ENCODE results near the gene RAB26.

Gene RAB26

DNA sequence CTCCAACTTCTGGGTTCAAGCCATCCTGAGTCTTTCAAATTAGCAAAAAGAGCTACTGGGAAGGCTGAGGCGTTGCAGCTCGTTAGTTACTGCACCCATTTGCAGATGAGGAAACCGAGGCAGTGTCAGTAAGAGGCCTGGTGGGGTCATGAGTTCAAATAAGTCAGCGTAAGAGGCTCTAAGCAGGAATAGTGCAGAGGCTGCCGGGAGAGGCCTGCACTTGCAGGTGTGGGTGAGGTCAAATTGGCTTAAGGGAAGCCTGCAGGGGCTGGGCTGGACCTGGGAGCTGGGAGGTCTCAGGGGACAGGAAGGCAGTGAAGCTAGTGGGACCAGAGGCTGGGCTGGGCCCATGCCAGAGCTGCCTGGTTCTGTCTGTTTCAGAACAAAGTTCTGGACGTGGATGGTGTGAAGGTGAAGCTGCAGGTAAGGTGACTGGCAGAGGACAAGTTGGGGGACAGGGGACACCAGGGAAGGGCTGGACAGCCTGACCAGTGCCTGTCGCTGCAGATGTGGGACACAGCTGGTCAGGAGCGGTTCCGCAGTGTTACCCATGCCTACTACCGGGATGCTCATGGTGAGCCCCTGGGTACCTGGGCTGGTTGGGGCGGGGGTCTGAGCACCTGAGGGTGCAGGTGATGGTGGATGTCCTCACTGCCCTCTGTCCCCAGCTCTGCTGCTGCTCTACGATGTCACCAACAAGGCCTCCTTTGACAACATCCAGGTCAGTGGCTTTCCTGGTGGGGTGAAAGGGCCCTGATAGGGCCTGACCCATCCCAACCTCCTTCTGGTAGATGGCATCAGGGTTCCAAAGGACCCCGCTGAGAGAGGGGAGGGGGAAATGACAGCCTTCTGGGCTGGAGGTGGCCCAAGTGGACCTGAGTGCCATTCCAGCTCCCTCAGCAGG, 3.0 kb downstream of the RAB26 start:
- H3K27ac ChIP-seq (ENCODE audit: low read depth, low read length) = no peak overlapping the region

DNA sequence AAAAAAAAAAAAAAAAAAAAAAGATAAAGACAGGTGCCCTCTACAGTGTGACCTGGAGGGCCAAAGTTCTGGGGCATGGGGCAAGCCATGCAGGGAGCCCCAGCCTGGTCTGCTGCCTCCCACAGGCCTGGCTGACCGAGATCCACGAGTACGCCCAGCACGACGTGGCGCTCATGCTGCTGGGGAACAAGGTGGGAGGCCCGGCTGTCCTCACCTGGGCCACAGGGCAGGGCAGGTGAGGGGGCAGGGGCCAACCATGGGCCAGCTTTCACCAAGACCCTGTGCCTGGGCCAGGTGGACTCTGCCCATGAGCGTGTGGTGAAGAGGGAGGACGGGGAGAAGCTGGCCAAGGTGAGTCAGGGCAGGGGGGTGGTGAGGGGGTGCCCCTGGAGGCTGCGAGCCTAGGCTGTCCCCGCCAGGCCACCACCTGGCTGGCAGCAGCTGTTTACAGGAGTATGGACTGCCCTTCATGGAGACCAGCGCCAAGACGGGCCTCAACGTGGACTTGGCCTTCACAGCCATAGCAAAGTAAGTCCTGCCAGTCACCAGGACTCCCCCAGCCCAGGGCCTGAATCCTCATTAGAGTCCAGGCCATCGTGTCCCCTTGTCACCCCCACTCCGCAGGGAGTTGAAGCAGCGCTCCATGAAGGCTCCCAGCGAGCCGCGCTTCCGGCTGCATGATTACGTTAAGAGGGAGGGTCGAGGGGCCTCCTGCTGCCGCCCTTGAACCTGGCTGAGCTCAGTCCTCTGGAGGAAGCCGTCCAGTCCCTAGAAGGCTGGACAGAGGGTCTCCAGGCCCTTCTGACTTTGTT, 4.5 kb downstream of the RAB26 start:
- H3K4me3 ChIP-seq (ENCODE audit: low read length) = peak overlapping the region; percentile 95
- peaks cover 3% of the 10 kb centered on the region for H3K27me3 ChIP-seq (ENCODE audit: control insufficient read depth, insufficient read depth, low read length)
- H3K4me1 ChIP-seq (ENCODE audit: control insufficient read depth, insufficient read depth, low read length) = peaks cover 38% of the 10 kb centered on the region
- peak overlapping the region; percentile 19 for H3K9ac ChIP-seq (ENCODE audit: low read length)
- H3K27ac ChIP-seq (ENCODE audit: low read depth, low read length) = peak overlapping the region; percentile 70
- peaks cover 4% of the 10 kb centered on the region for H3K36me3 ChIP-seq (ENCODE audit: control insufficient read depth, insufficient read depth, low read length)

More for the DNA sequence above, 3.0 kb downstream of the RAB26 start:
- Histone ChIP-seq H3K4me3 (ENCODE audit: low read length) (no peak overlapping the region), H3K4me1 (ENCODE audit: control insufficient read depth, insufficient read depth, low read length) (peaks cover 26% of the 10 kb centered on the region), H3K27me3 (ENCODE audit: control insufficient read depth, insufficient read depth, low read length) (peaks cover 3% of the 10 kb centered on the region), H3K36me3 (ENCODE audit: control insufficient read depth, insufficient read depth, low read length) (peaks cover 4% of the 10 kb centered on the region), H3K9ac (ENCODE audit: low read length) (no peak overlapping the region)

- Histone ChIP-seq H3K4me1 (ENCODE audit: control insufficient read depth, insufficient read depth, low read length) (peaks cover 47% of the 10 kb centered on the region), H3K36me3 (ENCODE audit: control insufficient read depth, insufficient read depth, low read length) (peaks cover 4% of the 10 kb centered on the region), H3K9ac (ENCODE audit: low read length) (peak overlapping the region; percentile 95), H3K27ac (ENCODE audit: low read depth, low read length) (peak overlapping the region; percentile 84), H3K4me3 (ENCODE audit: low read length) (peak overlapping the region; percentile 95), H3K27me3 (ENCODE audit: control insufficient read depth, insufficient read depth, low read length) (peaks cover 3% of the 10 kb centered on the region)
Observed at GRCh38 chr16:2154533-2155090, 6.2 kb downstream of the RAB26 start.

DNA sequence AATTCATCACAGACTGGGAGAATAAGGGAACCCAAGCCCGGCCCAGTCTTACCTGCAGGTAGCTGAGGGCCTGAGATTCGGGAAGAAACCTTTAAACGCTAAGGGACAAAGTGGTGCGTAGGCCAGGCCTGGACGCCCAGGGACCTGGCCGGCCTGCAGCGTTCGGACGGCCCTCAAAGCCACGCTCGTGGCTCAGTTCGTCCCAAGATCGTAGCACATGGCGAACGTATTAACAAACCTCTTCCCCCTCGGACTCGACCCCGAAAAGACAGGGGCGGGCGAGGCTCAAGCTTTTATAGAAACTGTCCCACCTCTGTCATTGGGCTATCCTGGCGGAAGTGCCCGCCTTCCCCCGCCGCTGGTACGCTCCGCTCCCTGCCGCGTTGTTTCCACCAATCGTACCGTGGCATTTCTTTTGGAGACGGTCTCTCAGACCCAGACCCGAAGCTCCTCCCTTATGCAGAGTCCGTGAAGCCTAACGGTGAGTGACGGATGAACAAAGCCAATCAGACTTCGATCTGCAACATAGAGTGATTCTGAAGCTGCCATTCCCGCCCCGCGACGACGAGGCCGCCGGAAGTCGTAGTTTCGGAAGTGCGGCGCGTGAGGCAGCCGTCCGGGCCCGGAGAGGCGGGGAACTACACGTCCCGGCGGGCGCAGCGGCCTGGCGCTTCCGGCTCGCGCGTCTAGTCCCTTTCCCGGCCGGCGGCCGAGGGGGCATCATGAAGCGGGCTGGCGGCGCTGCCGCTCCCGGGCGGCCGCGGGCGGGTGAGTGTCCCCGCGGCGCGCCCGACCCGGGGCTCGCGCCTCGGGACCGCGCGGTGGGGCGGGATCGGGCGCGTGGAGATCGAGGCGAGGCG, 6.9 kb downstream of the RAB26 start, which contains the start of gene TRAF7:
Gene TRAF7 (plus strand): TSS at position 692 of the 860 bp plus-strand sequence. CDS start 8,139 bp downstream, outside the sequence.
- peak within 1 kb of the TSS; percentile 93 for H3K27ac ChIP-seq (ENCODE audit: low read depth, low read length)
- peak within 1 kb of the TSS; percentile 95 for H3K4me3 ChIP-seq (ENCODE audit: low read length)
- peaks cover 4% of the 10 kb centered on the region for H3K36me3 ChIP-seq (ENCODE audit: control insufficient read depth, insufficient read depth, low read length)
- H3K9ac ChIP-seq (ENCODE audit: low read length) = peak within 1 kb of the TSS; percentile 95
- H3K4me1 ChIP-seq (ENCODE audit: control insufficient read depth, insufficient read depth, low read length) = peaks cover 53% of the 10 kb centered on the region
- peaks cover 3% of the 10 kb centered on the region for H3K27me3 ChIP-seq (ENCODE audit: control insufficient read depth, insufficient read depth, low read length)

- H3K4me3 ChIP-seq (ENCODE audit: low read length) = peak overlapping the region; percentile 87
- peak overlapping the region; percentile 93 for H3K27ac ChIP-seq (ENCODE audit: low read depth, low read length)
- peaks cover 4% of the 10 kb centered on the region for H3K36me3 ChIP-seq (ENCODE audit: control insufficient read depth, insufficient read depth, low read length)
- peaks cover 3% of the 10 kb centered on the region for H3K27me3 ChIP-seq (ENCODE audit: control insufficient read depth, insufficient read depth, low read length)
- H3K4me1 ChIP-seq (ENCODE audit: control insufficient read depth, insufficient read depth, low read length) = peaks cover 53% of the 10 kb centered on the region
- H3K9ac ChIP-seq (ENCODE audit: low read length) = peak overlapping the region; percentile 74
Observed at GRCh38 chr16:2155977-2156848, 7.8 kb downstream of the RAB26 start.

DNA sequence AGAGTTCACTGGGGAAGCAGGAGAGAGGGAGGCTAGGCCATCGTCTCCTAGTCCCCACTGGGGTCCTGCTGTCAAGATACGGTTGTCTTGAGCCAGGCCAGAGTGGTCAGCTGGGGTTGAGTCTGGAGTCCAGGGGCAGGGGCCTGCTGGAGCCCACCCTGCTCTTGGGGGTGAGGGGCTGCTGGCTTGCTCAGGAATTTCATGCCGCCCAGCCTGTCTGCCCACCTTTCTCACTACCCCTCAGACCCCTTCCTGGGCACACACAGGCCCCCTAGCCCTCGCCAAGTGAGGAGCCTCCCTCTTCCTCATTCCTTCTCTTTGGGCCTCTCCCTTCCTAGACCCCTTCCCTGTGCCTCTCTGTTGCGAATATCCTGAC, 8.4 kb downstream of the RAB26 start:
- H3K27ac ChIP-seq (ENCODE audit: low read depth, low read length) = peak overlapping the region; percentile 93
- peaks cover 58% of the 10 kb centered on the region for H3K4me1 ChIP-seq (ENCODE audit: control insufficient read depth, insufficient read depth, low read length)
- H3K4me3 ChIP-seq (ENCODE audit: low read length) = peak overlapping the region; percentile 87
- H3K9ac ChIP-seq (ENCODE audit: low read length) = no peak overlapping the region
- no peaks in the 10 kb centered on the region for H3K27me3 ChIP-seq (ENCODE audit: control insufficient read depth, insufficient read depth, low read length)
- no peaks in the 10 kb centered on the region for H3K36me3 ChIP-seq (ENCODE audit: control insufficient read depth, insufficient read depth, low read length)

DNA sequence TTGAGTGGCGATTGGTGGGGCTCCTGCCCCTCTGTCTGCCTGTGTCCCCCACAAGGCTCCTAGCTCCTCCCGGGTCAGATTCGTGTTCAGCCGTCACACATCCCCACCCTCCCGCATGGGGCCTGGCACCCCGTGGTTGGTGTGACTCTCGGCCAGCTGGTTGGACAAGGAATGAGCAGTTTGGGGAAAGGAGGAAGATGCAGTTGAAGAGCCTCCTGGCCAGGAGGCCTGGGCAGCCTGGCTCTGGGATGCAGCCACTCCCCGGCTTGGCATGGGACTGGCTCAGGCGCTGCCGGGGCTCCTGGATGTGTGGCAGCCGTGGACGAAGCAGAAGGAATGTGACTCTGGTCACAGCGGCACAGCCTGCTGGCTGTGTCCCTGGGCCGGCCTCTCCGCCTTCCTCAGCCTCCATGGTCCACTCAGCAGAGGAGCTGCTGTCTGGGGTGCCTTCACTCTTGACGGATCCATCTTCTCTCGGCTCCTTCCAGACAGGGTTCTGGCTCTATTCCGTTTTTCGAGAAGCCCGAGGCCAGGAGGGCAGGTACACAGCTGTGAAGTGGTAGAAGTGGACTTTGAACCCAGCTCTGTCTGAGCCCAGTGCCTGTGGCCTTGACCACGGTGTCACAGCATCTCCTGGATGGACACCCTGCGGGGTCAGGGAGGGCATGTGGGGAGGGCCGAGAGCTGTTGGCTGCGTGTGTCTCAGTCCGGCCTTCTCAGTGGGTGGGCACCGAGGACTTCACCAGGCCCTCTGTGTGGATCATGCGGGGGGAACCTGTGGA, 9.2 kb downstream of the RAB26 start:
- no peaks in the 10 kb centered on the region for H3K27me3 ChIP-seq (ENCODE audit: control insufficient read depth, insufficient read depth, low read length)
- no peak overlapping the region for H3K9ac ChIP-seq (ENCODE audit: low read length)
- H3K4me1 ChIP-seq (ENCODE audit: control insufficient read depth, insufficient read depth, low read length) = peaks cover 55% of the 10 kb centered on the region
- peak overlapping the region; percentile 93 for H3K27ac ChIP-seq (ENCODE audit: low read depth, low read length)
- peak overlapping the region; percentile 87 for H3K4me3 ChIP-seq (ENCODE audit: low read length)
- no peaks in the 10 kb centered on the region for H3K36me3 ChIP-seq (ENCODE audit: control insufficient read depth, insufficient read depth, low read length)

GRCh38 chr16:2158262-2158638, 9.8 kb downstream of the RAB26 start:
- Histone ChIP-seq H3K27me3 (ENCODE audit: control insufficient read depth, insufficient read depth, low read length) (no peaks in the 10 kb centered on the region), H3K27ac (ENCODE audit: low read depth, low read length) (peak overlapping the region; percentile 93), H3K4me3 (ENCODE audit: low read length) (peak overlapping the region; percentile 35), H3K9ac (ENCODE audit: low read length) (no peak overlapping the region), H3K4me1 (ENCODE audit: control insufficient read depth, insufficient read depth, low read length) (peaks cover 50% of the 10 kb centered on the region), H3K36me3 (ENCODE audit: control insufficient read depth, insufficient read depth, low read length) (no peaks in the 10 kb centered on the region)

DNA sequence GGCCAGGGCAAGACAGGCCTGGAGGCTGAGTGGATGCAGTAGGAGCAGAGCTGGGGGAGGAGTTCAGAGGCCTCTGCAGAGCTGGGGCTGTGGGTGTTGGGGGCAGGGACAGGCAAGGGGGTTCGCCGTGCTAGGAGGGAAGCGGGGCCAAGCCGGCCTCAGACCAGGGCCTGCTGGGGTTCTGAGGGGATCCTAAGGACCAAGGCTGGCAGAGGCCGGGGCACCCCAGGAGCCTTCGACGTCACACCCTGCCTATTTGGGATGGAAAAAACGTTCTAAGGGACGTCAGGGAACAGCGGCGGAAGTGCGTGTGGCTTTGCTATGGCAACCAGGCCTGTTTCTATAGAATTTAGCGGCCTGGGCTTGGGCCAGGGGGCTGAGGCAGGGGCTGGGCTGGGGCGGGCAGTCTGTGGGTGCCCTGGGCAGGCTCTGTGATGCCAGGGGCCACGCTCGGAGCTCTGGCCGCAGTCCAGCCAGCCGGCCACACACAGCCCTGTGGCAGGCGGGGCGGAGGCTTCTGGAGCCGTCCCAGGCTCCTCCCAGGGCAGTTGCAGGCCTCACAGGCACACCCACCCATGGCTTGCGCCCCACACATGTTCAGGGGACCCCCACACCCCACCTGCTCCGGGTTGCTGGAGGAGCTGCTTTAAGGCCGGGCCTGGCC, 10.9 kb downstream of the RAB26 start:
- Histone ChIP-seq H3K27ac (ENCODE audit: low read depth, low read length) (peak overlapping the region; percentile 93), H3K4me1 (ENCODE audit: control insufficient read depth, insufficient read depth, low read length) (peaks cover 41% of the 10 kb centered on the region), H3K36me3 (ENCODE audit: control insufficient read depth, insufficient read depth, low read length) (no peaks in the 10 kb centered on the region), H3K4me3 (ENCODE audit: low read length) (peak overlapping the region; percentile 35), H3K9ac (ENCODE audit: low read length) (no peak overlapping the region), H3K27me3 (ENCODE audit: control insufficient read depth, insufficient read depth, low read length) (no peaks in the 10 kb centered on the region)

DNA sequence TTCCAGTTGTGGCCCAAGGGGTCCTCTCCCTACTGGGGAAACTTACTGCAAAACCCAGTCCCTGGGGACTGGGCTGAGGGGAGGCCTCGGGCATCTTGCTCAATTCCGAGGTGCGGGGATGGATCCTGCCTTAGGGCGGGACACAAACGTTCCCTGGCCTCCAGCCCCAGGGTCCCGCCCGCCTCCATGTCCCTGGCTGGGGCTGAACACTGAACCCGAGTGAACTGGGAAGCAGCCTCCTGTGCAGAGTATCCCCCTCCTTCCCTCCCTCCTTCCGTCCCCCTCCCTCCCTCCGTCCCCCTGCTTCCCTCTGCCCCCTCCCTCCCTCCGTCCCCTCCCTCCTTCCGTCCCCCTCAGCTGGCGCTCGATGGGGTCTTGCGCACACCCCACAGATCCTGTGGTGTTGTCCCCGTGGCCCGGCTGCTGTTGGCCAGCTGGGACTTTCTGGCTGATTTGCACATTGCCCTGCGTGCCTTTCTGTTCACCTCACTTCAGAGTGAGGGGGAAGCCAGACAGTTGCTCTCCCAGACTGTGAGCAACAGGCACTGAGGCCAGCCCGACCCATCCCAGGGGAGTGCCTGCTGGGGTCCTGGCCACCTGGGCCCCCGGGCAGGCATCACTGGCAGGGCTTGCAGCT, 12.6 kb downstream of the RAB26 start:
- Histone ChIP-seq H3K27me3 (ENCODE audit: control insufficient read depth, insufficient read depth, low read length) (no peaks in the 10 kb centered on the region), H3K9ac (ENCODE audit: low read length) (no peak overlapping the region), H3K4me3 (ENCODE audit: low read length) (peak overlapping the region; percentile 15), H3K4me1 (ENCODE audit: control insufficient read depth, insufficient read depth, low read length) (peaks cover 41% of the 10 kb centered on the region), H3K27ac (ENCODE audit: low read depth, low read length) (peak overlapping the region; percentile 45), H3K36me3 (ENCODE audit: control insufficient read depth, insufficient read depth, low read length) (no peaks in the 10 kb centered on the region)
